Stimulated activated CD8-positive, alpha-beta memory T cell treated with anti-CD3 and anti-CD28 coated beads, Interleukin-7, amount 100 ng/mL, for 1 hour (primary cell): Measurements from ENCODE around the gene APOBEC3C.
"Not testable (repeated sequence)": the region's sequence is repeated elsewhere in the genome, so short reads cannot be mapped to it uniquely, and the experiment has no call there.

Source experiments
- DNase-seq, 2 donors: peaks; one replicate each; pipeline ENCODE4 v3.0.0-alpha.2; 2020; ENCODE audit warnings: low read depth in 2 of 2

Gene APOBEC3C

DNA sequence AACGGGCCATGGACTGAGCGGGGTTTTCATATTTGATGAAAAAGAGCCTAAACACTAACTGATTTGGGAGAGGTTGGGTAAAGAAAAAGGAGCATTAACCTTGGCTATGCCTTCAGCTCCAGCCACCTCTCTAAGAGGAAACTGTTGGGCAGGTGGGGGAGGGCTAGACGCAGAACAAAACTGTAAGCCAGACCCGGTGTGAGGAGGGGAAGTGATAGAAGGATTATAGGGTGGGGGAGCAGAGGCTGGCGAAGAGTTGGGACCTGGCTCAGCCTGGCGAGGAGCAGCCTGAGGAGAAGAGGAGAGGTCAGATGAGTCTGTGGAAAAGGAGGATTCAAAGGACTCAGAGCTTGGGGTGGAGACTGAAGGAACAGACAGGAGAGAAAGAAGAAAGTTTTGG is 47.2 kb downstream of the APOBEC3C start:
- not testable (repeated sequence) for DNase-seq

DNA sequence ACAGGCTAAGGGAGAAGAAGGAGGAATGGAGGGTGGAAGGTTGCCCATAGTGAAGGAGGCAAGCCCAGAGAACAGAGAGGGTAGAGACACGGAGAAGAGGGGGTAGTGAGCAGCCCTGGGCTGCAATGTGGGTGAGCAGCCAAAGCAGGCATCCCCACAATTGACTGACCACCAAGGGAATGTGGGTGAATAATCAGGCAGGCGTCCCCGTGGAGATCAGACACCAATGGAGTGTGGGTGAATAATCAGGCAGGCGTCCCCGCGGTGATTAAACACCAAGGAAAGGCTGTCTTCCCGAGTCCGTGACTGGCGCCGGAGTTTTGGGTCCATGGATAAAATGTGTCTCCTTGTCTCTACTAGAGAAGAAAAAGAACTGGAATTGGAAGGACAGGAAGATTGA is 47.9 kb downstream of the APOBEC3C start:
- DNase-seq, result not testable (repeated sequence)

DNA sequence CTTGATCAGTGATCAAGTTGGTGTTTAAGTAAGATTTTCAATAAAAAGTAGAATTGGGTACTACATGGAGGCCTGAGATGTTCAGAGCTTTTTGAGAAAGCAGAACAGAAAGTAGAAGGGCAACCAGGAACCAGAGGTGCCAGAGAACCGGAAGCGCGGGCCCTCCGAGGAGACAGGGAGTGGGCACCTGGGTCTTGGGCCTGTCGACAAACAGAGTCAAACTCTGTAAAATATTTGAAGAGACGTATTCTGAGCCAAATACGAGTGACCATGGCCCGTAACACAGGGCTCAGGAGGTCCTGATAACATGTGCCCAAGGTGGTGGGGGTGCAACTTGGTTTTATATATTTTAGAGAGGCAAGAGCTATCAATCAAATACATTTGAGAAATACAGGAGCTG is 49.8 kb downstream of the APOBEC3C start:
- DNase-seq, result not testable (repeated sequence)

DNA sequence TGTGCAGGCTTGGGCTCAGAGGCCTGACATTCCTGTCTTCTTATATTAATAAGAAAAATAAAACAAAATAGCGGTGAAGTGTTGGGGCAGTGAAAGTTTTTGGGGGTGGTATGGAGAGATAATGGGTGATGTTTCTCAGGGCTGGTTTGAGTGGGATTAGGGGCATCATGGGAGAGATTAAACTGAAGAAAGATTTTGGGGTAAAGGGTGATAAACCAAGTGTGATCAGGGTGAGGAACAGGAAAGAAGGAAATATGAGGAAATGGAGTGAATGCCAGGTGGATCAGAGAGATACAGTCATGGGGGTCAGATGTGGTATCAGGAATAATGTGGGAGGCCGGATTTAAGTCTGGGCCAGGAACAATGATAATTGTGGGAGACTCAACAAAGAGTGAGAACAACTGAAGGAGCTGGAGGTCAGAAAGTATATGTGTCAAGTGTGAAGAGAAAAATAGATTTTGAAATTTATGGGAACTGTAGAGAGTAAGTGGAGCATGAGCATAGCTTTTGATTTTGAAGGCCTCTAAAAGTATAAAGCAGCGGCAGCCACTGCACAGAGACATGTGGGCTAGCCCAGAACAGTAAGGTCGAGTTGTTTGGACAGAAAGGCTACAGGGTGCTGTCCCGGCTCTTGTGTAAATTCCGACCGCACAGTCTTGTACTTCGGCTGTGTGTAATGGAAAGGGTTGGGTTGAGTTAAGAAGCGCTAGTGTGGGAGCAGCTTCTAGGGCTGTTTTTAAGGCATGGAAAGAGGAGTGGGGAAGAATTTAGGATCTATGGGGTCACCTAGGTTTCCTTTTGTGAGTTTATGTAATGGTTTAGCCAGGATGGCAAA is 52.6 kb downstream of the APOBEC3C start:
- not testable (repeated sequence) for DNase-seq

DNA sequence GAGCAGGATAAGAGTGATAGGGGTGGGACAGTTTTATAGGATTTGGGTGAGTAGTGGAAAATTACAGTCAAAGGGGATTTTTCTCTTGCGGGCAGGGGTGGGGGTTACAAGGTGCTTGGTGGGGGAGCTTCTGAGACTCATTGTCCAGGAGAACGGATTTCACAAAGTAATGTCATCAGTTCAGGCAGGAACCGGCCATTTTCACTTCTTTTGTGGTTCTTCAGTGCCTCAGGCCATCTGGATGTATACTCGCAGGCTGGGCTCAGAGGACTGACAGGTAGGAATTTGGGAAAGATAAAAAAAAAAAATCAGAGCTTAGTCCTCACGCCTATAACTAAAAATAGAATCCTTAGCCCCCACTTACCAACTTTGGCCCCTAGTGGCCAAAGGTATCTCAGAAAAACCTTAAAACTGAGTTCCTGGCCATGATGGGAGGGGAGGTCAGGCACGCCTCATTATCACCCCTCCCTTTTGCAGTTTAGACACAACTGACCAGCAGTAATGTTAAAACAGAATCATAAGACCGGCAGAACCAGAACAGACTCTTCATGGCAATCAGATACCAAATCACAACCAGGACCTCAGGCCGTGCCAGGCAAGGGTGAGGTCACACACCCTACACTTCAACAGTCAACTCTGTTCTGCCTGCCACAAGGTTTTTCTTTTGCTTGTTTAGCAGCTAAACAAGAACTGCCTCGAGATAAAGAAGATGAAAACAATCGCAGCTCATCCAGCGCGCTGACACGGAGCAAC is 54.2 kb downstream of the APOBEC3C start:
- DNase-seq, result no peak
